ENCODE data around the gene FAM149B1.

DNA sequence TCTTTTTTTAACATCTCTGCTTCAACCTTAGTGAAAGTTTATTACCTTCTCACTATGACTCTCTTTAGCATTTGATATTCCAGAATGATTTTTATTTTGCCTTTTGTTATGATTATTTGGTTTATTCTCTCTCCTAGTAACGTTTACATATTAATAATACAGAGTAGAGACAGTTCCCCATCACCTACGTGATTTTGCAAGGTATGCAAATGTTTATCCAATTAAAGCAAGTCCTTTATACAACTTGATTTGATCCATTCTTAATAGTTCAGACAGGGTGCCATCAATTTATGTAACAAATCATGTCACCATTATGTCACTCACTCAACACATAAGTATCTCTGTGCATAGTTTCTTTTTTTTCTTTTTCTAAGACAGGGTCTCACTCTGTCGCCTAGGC, 26.3 kb upstream of the FAM149B1 start:
- TF ChIP-seq ZNF8 (CRISPR knock-in tag; IDR thresholded peaks at IDR 0.05), result no peak
- TF ChIP-seq, protein P1, sequence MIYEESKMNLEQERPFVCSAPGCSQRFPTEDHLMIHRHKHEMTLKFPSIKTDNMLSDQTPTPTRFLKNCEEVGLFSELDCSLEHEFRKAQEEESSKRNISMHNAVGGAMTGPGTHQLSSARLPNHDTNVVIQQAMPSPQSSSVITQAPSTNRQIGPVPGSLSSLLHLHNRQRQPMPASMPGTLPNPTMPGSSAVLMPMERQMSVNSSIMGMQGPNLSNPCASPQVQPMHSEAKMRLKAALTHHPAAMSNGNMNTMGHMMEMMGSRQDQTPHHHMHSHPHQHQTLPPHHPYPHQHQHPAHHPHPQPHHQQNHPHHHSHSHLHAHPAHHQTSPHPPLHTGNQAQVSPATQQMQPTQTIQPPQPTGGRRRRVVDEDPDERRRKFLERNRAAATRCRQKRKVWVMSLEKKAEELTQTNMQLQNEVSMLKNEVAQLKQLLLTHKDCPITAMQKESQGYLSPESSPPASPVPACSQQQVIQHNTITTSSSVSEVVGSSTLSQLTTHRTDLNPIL (CRISPR knock-in tag; IDR thresholded peaks at IDR 0.05; ENCODE audit: low read depth), result no peak
- TF ChIP-seq GLIS3 (CRISPR knock-in tag; IDR thresholded peaks at IDR 0.05), result no peak
- TF ChIP-seq PPARA (CRISPR knock-in tag; IDR thresholded peaks at IDR 0.05; ENCODE audit: borderline replicate concordance), result no peak
- TF ChIP-seq, protein P2, sequence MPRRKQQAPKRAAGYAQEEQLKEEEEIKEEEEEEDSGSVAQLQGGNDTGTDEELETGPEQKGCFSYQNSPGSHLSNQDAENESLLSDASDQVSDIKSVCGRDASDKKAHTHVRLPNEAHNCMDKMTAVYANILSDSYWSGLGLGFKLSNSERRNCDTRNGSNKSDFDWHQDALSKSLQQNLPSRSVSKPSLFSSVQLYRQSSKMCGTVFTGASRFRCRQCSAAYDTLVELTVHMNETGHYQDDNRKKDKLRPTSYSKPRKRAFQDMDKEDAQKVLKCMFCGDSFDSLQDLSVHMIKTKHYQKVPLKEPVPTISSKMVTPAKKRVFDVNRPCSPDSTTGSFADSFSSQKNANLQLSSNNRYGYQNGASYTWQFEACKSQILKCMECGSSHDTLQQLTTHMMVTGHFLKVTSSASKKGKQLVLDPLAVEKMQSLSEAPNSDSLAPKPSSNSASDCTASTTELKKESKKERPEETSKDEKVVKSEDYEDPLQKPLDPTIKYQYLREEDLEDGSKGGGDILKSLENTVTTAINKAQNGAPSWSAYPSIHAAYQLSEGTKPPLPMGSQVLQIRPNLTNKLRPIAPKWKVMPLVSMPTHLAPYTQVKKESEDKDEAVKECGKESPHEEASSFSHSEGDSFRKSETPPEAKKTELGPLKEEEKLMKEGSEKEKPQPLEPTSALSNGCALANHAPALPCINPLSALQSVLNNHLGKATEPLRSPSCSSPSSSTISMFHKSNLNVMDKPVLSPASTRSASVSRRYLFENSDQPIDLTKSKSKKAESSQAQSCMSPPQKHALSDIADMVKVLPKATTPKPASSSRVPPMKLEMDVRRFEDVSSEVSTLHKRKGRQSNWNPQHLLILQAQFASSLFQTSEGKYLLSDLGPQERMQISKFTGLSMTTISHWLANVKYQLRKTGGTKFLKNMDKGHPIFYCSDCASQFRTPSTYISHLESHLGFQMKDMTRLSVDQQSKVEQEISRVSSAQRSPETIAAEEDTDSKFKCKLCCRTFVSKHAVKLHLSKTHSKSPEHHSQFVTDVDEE (CRISPR knock-in tag; IDR thresholded peaks at IDR 0.05), result no peak
- TF ChIP-seq, protein P3, sequence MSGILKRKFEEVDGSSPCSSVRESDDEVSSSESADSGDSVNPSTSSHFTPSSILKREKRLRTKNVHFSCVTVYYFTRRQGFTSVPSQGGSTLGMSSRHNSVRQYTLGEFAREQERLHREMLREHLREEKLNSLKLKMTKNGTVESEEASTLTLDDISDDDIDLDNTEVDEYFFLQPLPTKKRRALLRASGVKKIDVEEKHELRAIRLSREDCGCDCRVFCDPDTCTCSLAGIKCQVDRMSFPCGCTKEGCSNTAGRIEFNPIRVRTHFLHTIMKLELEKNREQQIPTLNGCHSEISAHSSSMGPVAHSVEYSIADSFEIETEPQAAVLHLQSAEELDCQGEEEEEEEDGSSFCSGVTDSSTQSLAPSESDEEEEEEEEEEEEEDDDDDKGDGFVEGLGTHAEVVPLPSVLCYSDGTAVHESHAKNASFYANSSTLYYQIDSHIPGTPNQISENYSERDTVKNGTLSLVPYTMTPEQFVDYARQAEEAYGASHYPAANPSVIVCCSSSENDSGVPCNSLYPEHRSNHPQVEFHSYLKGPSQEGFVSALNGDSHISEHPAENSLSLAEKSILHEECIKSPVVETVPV (CRISPR knock-in tag; IDR thresholded peaks at IDR 0.05), result no peak
- TF ChIP-seq ZC3H10 (CRISPR knock-in tag; IDR thresholded peaks at IDR 0.05), result no peak
- no peak for TF ChIP-seq TCF4 (CRISPR knock-in tag; IDR thresholded peaks at IDR 0.05; ENCODE audit: borderline replicate concordance)
- no peak for TF ChIP-seq ZFP30 (CRISPR knock-in tag; IDR thresholded peaks at IDR 0.05)
- no peak for TF ChIP-seq CSDC2 (CRISPR knock-in tag; IDR thresholded peaks at IDR 0.05)

All from SK-N-SH treated with all-trans-retinoic acid at 6 μM for 48 hours (cell line).